ENCODE results near the gene RBM3. TPM values are rescaled to one million over a fixed set of nuclear protein-coding genes. Genes with fewer than 3 reads are reported as not detected.

The RBM3 gene
- polyA plus RNA-seq, 1 donor, result 305 TPM

GRCh38 chrX:48576108-48576507 lies 1.8 kb downstream of the RBM3 start:
- no peak for DNase-seq (ENCODE audit: low read depth)

DNA sequence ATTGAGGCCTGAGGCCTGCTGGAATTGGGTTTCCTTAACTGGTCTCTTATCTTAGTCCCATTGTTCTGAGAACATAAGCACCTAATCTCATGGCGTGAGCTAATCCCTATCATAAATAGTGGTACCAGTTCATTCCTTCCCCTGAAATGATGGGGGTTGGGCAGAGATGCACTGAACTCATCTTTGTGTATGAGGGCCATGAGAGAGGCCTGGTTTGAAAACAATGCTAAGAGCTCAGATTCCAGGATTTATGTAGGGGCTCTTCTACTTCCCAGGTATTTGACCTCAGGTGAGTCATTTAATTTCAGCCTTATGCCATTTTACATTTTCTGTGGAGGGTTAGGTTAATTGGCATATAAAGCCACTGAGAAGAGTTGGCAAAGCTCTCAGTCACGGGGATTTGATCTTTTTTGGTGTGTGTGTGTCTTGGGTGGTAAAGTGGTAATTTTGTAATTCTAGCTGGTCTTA lies 4.4 kb downstream of the RBM3 start:
- no peak for DNase-seq (ENCODE audit: low read depth)

GRCh38 chrX:48579259-48579658 lies 5.0 kb downstream of the RBM3 start:
- DNase-seq (ENCODE audit: low read depth), result no peak

- DNase-seq (ENCODE audit: low read depth), result no peak
Observed at GRCh38 chrX:48580662-48581061, 6.4 kb downstream of the RBM3 start.

DNA sequence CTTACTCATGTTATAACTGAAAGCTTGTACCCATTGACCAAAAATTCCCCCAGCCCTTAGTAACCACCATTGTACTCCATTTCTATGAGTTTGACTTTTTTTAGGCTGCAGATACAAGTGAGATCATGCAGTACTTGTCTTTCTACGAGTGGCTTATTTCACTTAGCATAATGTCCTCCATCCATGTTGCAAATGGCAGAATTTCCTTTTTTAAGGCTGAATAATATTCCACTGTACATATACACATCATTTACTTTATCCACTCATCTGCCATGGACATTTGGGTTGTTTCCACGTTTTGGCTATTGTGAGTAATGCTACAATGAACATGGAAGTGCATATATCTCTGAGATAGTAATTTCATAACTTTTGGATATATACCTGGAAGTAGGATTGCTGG lies 10.4 kb downstream of the RBM3 start:
- DNase-seq (ENCODE audit: low read depth), result no peak

GRCh38 chrX:48589482-48590162 lies 15.3 kb downstream of the RBM3 start:
- DNase-seq (ENCODE audit: low read depth), result no peak

- DNase-seq (ENCODE audit: low read depth), result no peak
Observed at GRCh38 chrX:48590203-48591103, 16.2 kb downstream of the RBM3 start.

DNA sequence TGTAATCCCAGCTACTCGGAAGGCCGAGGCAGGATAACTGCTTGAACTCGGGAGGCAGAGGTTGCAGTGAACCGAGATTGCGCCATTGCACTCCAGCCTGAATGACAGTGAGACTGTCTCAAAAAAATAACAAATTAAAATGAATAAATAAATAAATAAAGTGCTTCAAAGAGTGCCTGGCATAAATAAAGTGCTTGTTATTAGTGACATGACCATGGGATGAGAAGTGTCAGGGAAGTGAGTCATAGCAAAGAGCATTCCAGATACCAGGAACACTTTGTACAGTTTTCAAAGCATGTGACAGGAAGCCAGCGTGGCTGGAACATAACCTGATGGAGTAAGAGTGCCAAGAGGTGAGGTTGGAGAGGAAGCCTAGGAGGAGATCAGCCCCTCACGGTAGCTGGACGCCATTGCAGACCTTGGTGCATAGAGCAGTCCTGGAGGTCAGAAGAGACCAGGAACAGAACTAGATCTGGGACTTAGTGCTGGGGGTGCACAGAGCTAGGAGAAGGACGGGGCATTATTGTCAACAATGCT lies 17.0 kb downstream of the RBM3 start:
- no peak for DNase-seq (ENCODE audit: low read depth)

DNA sequence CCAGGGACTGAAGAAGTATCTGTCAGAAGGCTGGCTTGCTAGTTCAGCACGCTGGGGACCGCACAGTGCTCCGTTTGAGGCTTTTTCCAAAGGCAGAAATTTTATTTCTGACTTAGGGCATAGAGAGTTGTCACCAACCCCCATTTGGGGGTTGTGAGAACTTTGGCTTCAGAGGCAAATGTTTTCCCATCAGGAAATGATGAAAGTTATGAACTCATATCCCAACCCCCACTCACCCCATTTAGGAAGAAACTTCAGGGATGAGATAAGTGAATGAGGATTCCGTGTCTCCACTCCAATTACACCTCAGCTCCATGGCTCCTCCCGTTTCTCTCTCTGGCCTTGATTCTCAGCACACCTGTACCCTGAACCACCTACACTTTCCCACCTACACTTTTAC lies 18.7 kb downstream of the RBM3 start:
- no peak for DNase-seq (ENCODE audit: low read depth)

- DNase-seq (ENCODE audit: low read depth), result no peak
Observed at GRCh38 chrX:48595929-48596328, 21.6 kb downstream of the RBM3 start.

DNA sequence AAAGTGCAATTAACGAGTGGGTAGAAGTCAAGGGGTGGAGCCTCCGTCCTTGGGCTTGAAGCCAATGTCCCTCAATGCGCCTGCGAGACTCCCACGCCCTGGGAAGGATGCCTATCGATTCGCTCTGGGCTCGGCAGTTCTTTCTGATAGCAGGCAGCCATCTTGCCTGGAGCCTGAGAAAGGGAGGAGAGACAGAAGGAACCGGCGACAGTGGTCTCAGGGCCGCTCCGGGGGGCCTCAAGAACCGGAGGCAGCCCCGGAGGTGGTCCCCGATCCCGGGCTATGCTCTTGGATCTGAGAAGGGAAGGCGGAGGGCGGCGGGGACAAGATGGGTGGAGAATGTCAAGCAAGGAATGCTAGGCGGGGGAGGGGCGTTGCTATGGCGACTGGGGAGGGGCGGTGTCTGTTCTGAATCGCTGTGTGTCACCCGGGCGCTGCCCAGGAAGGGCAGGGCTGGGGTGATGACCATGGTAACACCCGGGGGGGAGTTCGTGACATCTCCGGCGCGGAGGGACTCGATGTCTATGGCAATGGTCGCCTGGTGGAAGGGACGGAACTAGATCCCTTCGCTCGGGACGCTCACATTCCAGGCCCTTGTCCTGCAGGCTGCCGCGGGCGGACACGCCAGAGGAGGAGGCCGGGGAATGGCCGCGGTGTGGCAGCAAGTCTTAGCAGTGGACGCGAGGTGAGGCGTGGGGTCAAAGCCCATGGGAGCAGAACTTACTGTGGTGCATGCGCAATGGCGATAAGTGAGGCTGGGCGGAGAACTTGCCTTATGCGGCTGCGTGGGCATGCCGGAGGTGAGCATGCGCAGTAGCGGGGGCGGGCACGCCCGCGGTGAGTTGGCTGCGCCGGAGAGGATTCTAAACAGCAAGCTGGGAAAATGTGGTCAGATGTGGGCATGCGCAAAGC lies 23.3 kb downstream of the RBM3 start, which contains the start of gene WDR13:
WDR13 (plus strand) TSS at position 140 of the 912 bp plus-strand sequence; CDS start at position 645, 505 bp downstream.
- peak; percentile 88 for DNase-seq (ENCODE audit: low read depth)

- no peak for DNase-seq (ENCODE audit: low read depth)
Observed at GRCh38 chrX:48598614-48599013, 24.3 kb downstream of the RBM3 start.

- DNase-seq (ENCODE audit: low read depth), result no peak
Observed at GRCh38 chrX:48599341-48599740, 25.1 kb downstream of the RBM3 start.

DNA sequence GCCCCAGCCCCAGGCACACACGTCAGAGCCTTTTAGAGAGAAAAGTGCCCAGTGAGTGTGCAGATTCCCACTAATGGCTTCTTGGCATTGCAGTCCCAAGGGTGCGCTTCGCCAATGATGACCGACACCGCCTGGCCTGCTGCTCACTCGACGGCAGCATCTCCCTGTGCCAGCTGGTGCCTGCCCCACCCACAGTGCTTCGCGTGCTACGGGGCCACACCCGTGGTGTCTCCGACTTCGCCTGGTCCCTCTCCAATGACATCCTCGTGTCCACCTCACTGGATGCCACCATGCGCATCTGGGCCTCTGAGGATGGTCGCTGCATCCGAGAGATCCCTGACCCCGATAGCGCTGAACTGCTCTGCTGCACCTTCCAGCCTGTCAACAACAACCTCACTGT lies 25.9 kb downstream of the RBM3 start:
- no peak for DNase-seq (ENCODE audit: low read depth)

- no peak for DNase-seq (ENCODE audit: low read depth)
Observed at GRCh38 chrX:48601741-48602394, 27.6 kb downstream of the RBM3 start.

- no peak for DNase-seq (ENCODE audit: low read depth)
Observed at GRCh38 chrX:48604701-48605100, 30.4 kb downstream of the RBM3 start.

DNA sequence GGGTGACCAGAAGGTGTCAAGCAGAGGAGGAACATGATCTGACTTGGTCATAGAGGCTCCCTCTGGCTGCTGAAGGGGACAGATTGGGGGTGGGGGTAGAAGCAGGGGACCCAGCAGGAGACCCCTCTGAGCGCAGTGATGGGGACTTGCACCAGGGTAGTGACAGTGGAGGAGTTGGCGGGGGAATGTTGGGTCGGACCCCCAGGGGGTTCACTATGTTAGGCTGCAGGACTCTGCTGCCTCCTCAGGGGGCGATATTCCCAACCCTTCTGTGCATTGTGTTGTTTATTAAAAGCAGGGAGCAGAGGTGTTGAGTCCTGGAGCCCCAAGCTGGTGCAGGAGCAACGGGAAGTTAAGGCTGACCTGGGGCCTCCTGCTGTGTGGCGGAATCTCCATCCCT lies 31.8 kb downstream of the RBM3 start:
- no peak for DNase-seq (ENCODE audit: low read depth)

GRCh38 chrX:48611703-48612102 lies 37.4 kb downstream of the RBM3 start:
- no peak for DNase-seq (ENCODE audit: low read depth)

DNA sequence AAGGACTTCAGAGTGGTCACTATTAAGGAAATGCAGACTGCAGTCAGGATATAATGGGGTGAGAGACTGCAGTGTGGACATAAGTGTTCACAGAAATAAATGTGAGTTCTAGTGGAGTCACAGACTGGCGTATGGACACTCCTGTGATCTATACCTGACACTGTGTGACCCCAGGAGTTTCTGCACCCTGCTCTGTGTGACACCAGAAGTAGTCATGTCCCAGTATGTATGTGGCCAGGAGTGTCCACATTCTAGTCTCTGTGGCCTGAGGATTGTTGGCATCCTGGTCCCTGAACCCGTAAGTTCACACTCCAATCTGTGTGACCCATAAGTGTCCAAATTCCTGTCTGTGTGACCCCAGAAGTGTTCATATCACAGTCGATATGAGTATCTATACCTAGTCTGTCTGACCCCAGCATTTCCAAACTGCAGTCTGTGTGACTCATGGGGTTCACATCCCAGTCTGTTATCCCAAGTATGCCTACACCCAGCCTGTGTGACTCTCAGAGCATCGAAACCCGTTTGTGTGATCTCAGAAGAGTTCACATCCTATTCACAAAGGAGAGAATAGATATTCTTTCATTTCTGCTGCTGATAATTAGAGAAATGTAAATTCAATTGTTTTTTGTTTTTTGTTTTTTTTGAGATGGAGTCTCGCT lies 39.3 kb downstream of the RBM3 start:
- no peak for DNase-seq (ENCODE audit: low read depth)

- DNase-seq (ENCODE audit: low read depth), result no peak
Observed at GRCh38 chrX:48616576-48616975, 42.3 kb downstream of the RBM3 start.

All from forelimb muscle (tissue), 1 donor.